Measurements from ENCODE around the gene CD44.

DNA sequence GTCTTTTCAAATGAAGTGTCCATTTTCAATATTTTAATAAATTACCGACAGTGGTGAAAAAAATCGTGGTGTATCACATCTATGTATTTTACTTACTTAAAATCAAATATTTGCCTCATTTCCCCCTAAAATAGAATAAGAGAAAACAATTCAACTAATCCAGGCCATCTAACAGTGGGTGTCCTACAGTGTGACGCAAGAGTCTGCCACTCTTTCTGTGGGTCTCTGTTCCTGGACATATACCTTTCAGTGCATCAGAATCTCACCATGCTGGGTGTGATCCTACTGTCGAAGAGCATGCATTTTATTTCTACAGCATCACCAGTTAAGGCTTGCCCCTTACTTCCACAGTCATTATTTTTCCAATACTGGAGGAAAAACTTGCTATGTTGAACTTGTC is 111.2 kb downstream of the CD44 start:
- no peak for TF ChIP-seq POLR2A (IDR thresholded peaks at IDR 0.05)
- TF ChIP-seq, protein P1, sequence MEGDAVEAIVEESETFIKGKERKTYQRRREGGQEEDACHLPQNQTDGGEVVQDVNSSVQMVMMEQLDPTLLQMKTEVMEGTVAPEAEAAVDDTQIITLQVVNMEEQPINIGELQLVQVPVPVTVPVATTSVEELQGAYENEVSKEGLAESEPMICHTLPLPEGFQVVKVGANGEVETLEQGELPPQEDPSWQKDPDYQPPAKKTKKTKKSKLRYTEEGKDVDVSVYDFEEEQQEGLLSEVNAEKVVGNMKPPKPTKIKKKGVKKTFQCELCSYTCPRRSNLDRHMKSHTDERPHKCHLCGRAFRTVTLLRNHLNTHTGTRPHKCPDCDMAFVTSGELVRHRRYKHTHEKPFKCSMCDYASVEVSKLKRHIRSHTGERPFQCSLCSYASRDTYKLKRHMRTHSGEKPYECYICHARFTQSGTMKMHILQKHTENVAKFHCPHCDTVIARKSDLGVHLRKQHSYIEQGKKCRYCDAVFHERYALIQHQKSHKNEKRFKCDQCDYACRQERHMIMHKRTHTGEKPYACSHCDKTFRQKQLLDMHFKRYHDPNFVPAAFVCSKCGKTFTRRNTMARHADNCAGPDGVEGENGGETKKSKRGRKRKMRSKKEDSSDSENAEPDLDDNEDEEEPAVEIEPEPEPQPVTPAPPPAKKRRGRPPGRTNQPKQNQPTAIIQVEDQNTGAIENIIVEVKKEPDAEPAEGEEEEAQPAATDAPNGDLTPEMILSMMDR (IDR thresholded peaks at IDR 0.05): no peak

Measured in uterus (tissue), 2 donors.